Activated naive CD8-positive, alpha-beta T cell treated with anti-CD3 and anti-CD28 coated beads, Interleukin-2, amount 50 U/mL, for 24 hours (primary cell): ENCODE data around the gene ATN1.
A peak's percentile ranks its signal among the peaks of the same experiment; 100 is the strongest.
"Not testable (repeated sequence)": the region's sequence is repeated elsewhere in the genome, so short reads cannot be mapped to it uniquely, and the experiment has no call there.

ENCODE experiments used
- ATAC-seq: fragments of 150-1000 bp; cut with Tn5 transposase; one replicate; pipeline ENCODE4 v1.10.0; 2021
- DNase-seq: peaks from one replicate; pipeline ENCODE4 v3.0.0; 2021
- H3K27ac Mint-ChIP-seq: one replicate; pipeline ENCODE4 v1.8.0; 2021; ENCODE audit warnings: mild to moderate bottlenecking, mixed read lengths
- H3K27me3 Mint-ChIP-seq: one replicate; pipeline ENCODE4 v1.8.0; 2021; ENCODE audit warnings: mixed read lengths
- H3K36me3 Mint-ChIP-seq: one replicate; pipeline ENCODE4 v1.8.0; 2021; ENCODE audit warnings: low read depth, mixed read lengths
- H3K4me1 Mint-ChIP-seq: one replicate; pipeline ENCODE4 v1.8.0; 2021; ENCODE audit warnings: mixed read lengths
- H3K4me3 Mint-ChIP-seq: one replicate; pipeline ENCODE4 v1.8.0; 2021; ENCODE audit warnings: mild to moderate bottlenecking, moderate library complexity, mixed read lengths
- H3K9me3 Mint-ChIP-seq: one replicate; pipeline ENCODE4 v1.8.0; 2021; ENCODE audit warnings: mixed read lengths

Gene ATN1

DNA sequence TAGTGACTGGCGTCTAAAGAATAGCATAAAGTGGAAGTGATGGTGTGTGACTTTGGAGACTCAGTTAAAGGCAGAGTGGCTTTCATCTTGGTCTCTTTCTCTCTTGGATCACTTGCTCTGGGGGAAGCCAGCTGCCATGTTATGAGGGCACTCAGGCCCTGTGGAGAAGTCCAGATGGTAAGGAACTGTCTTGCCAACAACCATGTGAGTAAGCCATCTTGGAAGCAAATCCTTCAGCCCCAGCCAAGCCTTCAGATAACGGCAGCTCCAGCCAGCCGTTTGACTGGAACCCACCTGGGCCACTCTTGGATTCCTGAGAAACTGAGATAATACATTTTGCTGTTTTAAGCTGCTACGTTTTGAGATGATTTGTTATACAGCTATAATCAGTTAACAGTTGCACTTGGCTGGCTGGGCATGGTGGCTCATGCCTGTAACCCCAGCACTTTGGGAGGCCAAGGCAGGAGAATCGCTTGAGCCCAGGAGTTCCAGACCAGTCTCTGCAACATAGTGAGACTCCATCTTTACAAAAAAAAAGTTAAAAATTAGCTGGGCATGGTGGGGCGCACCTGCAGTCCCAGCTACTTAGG is 30.8 kb upstream of the ATN1 start:
- Mint-ChIP-seq H3K36me3 (no peaks in the 10 kb centered on the region), H3K9me3 (no peaks in the 10 kb centered on the region), H3K27me3 (no peaks in the 10 kb centered on the region), H3K4me3 (no peak overlapping the region), H3K4me1 (peaks cover 12% of the 10 kb centered on the region), H3K27ac (no peak overlapping the region)
- ATAC-seq, result no peak
- DNase-seq, result no peak

DNA sequence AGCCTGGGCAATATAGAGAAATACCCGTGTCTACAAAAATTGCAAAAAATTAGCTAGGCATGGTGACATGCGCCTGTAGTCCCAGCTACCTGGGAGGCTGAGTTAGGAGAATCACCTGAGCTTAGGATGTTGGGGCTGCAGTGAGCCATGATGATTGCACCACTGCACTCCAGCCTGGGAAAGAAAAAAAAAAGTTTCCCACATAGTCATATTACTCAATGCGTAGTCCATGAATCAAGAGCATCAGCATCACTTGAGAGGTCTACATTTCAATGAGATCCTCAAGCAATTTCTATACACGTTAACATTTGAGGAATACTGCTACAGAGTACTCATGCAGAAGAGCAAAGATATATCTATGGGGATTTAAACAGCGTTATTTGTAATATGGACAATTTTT is 28.3 kb upstream of the ATN1 start:
- no peak for DNase-seq
- Mint-ChIP-seq H3K36me3 (no peaks in the 10 kb centered on the region), H3K4me3 (no peak overlapping the region), H3K27me3 (no peaks in the 10 kb centered on the region), H3K27ac (no peak overlapping the region), H3K9me3 (no peaks in the 10 kb centered on the region), H3K4me1 (peaks cover 12% of the 10 kb centered on the region)
- no peak for ATAC-seq

GRCh38 chr12:6899837-6900519 is 27.8 kb upstream of the ATN1 start:
- H3K27ac Mint-ChIP-seq, result no peak overlapping the region
- DNase-seq (peak; percentile 33), ATAC-seq (no peak)
- no peaks in the 10 kb centered on the region for H3K36me3 Mint-ChIP-seq
- no peak overlapping the region for H3K4me3 Mint-ChIP-seq
- H3K27me3 Mint-ChIP-seq, result no peaks in the 10 kb centered on the region
- H3K4me1 Mint-ChIP-seq, result peaks cover 12% of the 10 kb centered on the region
- no peaks in the 10 kb centered on the region for H3K9me3 Mint-ChIP-seq

DNA sequence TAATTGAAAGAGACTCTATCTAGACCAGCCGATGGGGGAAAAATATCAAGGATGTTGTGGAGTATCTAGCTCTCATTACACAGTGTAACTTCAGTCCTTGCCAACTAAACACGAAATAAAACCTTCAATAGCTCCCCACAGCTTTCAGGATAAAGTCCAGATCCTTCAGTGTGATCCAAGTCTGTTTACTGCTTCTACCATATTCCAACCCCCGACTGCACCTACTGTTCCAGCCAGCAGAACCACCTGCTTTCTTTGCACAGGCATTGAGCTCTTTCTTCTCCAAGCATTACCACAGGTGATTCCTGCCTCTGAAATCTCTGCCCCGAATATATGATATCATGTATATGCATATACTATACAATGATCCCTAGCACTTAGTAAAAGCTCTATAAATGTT is 25.3 kb upstream of the ATN1 start:
- Mint-ChIP-seq H3K4me3 (no peak overlapping the region), H3K4me1 (peaks cover 12% of the 10 kb centered on the region), H3K9me3 (no peaks in the 10 kb centered on the region), H3K27ac (no peak overlapping the region), H3K36me3 (no peaks in the 10 kb centered on the region), H3K27me3 (no peaks in the 10 kb centered on the region)
- ATAC-seq (no peak), DNase-seq (no peak)

DNA sequence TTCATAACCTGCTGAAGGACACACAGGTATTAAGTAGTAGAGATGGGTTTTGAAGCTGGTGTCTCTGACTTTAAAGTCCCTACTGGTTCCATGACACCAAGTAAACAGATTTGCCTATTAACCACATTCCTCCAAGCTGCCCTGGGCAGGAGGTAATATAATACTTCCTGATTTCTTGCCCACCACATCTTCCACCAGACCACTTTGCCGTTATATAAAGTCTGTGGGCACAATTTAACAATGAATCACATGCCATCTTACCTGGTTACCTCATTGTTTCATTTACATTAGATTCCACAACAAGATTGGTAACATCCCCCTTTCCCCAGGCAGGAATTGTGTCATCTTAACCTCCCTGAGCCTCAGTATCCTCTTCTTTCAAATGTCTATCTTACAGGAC is 24.0 kb upstream of the ATN1 start:
- Mint-ChIP-seq H3K36me3 (no peaks in the 10 kb centered on the region), H3K4me3 (no peak overlapping the region), H3K4me1 (peaks cover 12% of the 10 kb centered on the region), H3K9me3 (no peaks in the 10 kb centered on the region), H3K27ac (no peak overlapping the region), H3K27me3 (no peaks in the 10 kb centered on the region)
- DNase-seq (no peak), ATAC-seq (no peak)

DNA sequence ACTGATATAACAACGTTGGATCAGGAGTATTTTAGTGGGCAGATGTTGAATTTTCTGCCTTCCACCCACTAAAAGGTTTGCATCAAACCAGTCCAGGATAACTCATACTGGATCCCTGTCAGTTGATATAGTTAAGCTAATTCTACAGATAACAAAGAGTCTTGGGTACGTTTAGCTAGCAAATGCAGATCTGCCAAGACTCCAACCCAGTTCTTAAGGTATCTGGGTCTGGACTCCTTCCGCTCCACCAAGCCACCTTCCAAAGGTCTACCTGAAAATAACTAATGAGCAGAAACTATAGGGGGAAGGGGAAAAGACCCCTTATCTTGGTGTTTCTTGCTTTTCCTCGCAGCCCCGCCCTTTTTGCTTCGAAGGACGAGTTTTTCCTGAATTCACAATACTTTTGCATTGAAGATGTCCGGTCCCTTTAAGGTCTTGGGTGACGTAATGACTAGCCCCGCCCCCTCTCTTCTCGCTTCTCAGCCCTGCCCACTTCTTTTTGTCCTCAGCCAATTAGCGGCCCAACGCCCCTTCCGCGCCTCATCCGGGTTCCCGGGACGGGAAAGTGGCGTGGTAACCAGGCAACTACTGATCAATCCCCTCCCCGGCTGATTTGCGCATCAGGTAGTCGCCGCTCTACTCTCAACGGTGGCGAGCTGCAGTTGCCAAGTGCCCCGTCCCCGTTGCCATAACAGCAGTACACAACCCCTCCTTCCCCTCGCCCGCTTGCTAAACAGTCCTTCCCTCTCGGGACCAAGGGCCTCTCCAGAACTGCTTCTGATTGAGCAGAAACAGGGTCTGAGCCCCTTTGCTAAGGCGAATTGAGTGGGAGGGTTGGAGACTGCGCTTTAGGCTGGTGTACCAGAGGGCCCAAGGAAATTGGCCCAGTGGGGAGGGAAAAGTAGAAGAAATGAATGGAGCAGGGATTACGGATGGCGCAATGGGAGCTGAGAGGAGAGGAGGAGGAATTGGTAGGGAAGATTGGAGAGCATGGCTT is 23.2 kb upstream of the ATN1 start, which contains the start of gene LRRC23:
Gene LRRC23 (plus strand): TSS at position 543 of the 997 bp plus-strand sequence. CDS start 812 bp downstream, outside the sequence.
- peaks cover 10% of the 10 kb centered on the region for H3K4me1 Mint-ChIP-seq
- H3K27me3 Mint-ChIP-seq, result no peaks in the 10 kb centered on the region
- ATAC-seq, result peak; percentile 97
- DNase-seq, result peak; percentile 98
- H3K36me3 Mint-ChIP-seq, result no peaks in the 10 kb centered on the region
- H3K27ac Mint-ChIP-seq, result no peak within 1 kb of the TSS
- no peak within 1 kb of the TSS for H3K4me3 Mint-ChIP-seq
- no peaks in the 10 kb centered on the region for H3K9me3 Mint-ChIP-seq

GRCh38 chr12:6905414-6906040 is 22.2 kb upstream of the ATN1 start:
- no peak overlapping the region for H3K4me3 Mint-ChIP-seq
- ATAC-seq (no peak), DNase-seq (no peak)
- no peaks in the 10 kb centered on the region for H3K27me3 Mint-ChIP-seq
- H3K9me3 Mint-ChIP-seq, result no peaks in the 10 kb centered on the region
- H3K27ac Mint-ChIP-seq, result no peak overlapping the region
- peaks cover 2% of the 10 kb centered on the region for H3K4me1 Mint-ChIP-seq
- no peaks in the 10 kb centered on the region for H3K36me3 Mint-ChIP-seq

DNA sequence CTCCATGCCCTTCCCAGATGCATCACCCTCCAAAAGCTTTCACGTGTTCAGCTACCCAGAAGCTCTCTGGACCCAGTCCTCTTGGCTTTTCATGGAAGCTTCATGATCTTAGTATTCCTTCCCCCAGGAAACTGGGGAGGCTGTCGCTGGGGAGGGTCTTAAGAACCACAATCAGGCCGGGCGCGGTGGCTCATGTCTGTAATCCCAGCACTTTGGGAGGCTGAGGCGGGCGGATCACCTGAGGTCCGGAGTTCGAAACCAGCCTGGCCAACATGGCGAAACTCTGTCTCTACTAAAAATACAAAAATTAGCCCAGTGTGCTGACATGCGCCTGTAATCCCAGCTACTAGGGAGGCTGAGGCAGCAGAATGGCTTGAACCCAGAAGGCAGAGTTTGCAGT is 19.6 kb upstream of the ATN1 start:
- not testable (repeated sequence) for H3K27ac Mint-ChIP-seq, H3K36me3 Mint-ChIP-seq, DNase-seq, ATAC-seq, H3K27me3 Mint-ChIP-seq, H3K4me3 Mint-ChIP-seq, H3K9me3 Mint-ChIP-seq, H3K4me1 Mint-ChIP-seq

DNA sequence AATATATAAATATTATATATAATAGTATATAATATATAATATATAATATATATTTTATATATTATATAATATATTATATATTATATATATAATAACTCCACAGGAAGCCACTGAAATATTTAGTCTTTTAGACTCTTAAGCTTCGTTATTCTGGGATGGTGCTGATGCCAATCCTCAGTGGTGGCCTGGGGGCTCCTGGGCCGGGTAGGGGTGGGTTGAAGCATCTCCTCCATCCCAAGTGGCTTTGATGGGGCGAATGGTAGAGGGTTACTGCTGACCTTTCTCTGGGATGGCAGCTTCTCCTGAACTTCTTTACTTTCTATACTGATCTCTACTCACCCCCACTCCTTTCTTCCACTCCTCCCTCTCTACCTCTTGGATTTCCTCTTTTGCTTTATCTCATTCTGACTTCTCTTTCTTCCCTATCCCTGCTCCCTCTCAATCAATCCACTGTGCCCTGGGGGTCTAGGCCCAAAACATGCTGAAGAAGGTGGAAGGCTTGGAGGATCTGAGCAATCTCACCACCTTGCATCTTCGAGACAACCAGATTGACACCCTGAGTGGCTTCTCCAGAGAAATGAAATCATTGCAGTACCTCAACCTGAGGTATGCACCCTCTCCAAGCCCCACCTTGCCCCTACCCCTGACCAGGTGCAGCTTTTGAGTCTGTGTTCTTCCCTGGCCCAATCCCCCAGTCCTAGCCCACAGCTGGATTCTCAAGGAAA is 18.2 kb upstream of the ATN1 start:
- Mint-ChIP-seq H3K4me1 (peaks cover 9% of the 10 kb centered on the region), H3K27me3 (peaks cover 2% of the 10 kb centered on the region), H3K27ac (no peak overlapping the region), H3K4me3 (no peak overlapping the region), H3K9me3 (no peaks in the 10 kb centered on the region), H3K36me3 (no peaks in the 10 kb centered on the region)
- ATAC-seq (no peak), DNase-seq (no peak)

- DNase-seq (no peak), ATAC-seq (no peak)
- Mint-ChIP-seq H3K4me3 (no peak overlapping the region), H3K9me3 (no peaks in the 10 kb centered on the region), H3K4me1 (peaks cover 26% of the 10 kb centered on the region), H3K27ac (no peak overlapping the region), H3K36me3 (peaks cover 2% of the 10 kb centered on the region), H3K27me3 (peaks cover 2% of the 10 kb centered on the region)
Observed at GRCh38 chr12:6912164-6912935, 15.4 kb upstream of the ATN1 start.

DNA sequence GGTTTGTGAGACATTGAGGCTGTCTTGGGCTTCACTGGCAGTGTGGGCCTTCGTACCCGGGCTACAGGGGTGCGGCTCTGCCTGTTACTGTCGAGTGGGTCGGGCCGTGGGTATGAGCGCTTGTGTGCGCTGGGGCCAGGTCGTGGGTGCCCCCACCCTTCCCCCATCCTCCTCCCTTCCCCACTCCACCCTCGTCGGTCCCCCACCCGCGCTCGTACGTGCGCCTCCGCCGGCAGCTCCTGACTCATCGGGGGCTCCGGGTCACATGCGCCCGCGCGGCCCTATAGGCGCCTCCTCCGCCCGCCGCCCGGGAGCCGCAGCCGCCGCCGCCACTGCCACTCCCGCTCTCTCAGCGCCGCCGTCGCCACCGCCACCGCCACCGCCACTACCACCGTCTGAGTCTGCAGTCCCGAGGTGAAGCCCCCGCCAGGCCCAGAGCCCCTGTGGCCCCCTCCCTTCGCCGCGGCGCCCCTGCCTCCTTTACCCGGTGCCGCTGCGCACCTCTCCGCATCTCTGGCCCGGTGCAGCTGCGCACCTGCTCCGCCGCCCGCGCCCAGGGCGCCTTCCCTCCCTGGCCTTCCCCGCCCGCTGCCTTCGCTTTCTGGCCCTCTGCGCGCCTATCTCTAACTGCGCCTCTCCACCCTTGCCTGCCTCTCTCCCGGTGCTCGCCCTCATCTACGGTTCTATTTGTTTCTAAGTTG is 13.4 kb upstream of the ATN1 start, which contains the start of gene ENO2:
Gene ENO2 (plus strand): TSS at position 335 of the 701 bp plus-strand sequence. CDS start 1,253 bp downstream, outside the sequence.
- peak within 1 kb of the TSS; percentile 87 for H3K27ac Mint-ChIP-seq

DNA sequence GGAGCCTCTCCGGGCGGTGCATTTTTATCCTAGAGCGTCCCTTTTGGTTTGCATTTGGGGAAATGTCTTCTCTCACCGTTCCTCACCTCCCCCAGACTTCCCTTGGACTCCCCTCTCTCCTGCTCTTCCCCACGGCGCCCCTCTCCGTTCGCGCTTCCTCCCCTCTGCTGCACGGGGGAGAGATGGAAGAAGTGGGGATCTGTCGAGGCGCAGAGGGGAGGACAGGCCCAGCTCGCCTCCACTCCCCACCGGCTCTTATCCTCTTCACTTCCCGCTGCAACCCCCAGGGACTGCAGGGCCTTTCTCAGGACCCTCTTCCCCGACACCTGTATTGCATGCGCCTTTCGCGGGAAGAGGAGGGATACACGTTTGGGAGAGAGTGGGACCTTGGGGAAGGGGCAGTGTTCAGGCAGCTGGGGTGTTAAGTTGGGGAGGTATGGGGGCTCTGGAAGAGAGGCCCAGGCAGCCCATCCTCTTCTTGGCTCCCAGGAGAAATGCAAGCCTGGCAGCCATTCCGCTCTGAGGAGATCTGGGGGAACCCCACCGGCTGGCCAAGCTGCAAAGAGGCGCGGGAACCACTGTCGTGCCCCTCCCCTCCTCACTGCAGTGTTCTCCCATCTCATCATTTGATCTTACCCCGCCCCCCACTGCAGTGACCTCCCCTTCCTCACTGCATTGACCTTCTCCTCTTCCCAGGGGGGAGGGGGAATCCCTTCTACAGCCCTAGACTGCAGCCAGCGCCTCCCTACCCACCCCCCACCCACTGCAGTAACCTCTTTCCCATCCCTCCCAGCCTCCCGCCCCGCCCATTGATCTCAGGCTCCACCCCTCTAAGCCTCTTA is 12.6 kb upstream of the ATN1 start:
- peaks cover 15% of the 10 kb centered on the region for H3K36me3 Mint-ChIP-seq
- H3K27ac Mint-ChIP-seq, result peak overlapping the region; percentile 81
- no peaks in the 10 kb centered on the region for H3K9me3 Mint-ChIP-seq
- H3K27me3 Mint-ChIP-seq, result peaks cover 2% of the 10 kb centered on the region
- ATAC-seq, result peak; percentile 25
- H3K4me3 Mint-ChIP-seq, result peak overlapping the region; percentile 93
- peaks cover 34% of the 10 kb centered on the region for H3K4me1 Mint-ChIP-seq
- no peak for DNase-seq

More for the DNA sequence above, 13.4 kb upstream of the ATN1 start, which contains the start of gene ENO2:
- Mint-ChIP-seq H3K4me3 (peak within 1 kb of the TSS; percentile 93), H3K27me3 (peaks cover 2% of the 10 kb centered on the region), H3K9me3 (no peaks in the 10 kb centered on the region), H3K36me3 (peaks cover 8% of the 10 kb centered on the region), H3K4me1 (peaks cover 29% of the 10 kb centered on the region)
- ATAC-seq (peak; percentile 86), DNase-seq (peak; percentile 84)
